Epidermal melanocyte (primary cell): ENCODE results near the gene E2F1.
"Not testable (repeated sequence)": the region's sequence is repeated elsewhere in the genome, so short reads cannot be mapped to it uniquely, and the experiment has no call there.

Experiments used
- DNase-seq: peaks from one replicate; pipeline ENCODE4 v3.0.0; 2011; ENCODE audit warnings: low spot score; ENCODE audit not compliant: insufficient read length

E2F1 gene

DNA sequence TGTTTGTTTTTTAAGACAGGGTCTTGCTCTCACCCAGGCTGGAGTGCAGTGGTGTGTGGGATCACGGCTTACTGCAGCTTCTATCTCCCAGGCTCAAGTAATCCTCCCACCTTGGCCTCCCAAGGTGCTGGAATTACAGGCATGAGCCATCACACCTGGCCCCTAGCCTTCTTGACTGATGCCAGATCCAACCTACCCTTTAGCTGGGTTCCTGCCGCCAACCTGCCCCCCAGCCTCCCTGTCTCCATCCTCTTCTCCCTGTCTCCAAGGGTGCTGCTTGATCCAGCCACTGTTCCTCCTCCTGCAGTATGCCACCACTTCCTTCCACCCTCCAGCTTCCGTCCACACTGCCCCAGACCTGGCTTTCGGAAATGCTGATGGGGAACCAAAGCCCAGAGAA is 27.3 kb downstream of the E2F1 start:
- no peak for DNase-seq

DNA sequence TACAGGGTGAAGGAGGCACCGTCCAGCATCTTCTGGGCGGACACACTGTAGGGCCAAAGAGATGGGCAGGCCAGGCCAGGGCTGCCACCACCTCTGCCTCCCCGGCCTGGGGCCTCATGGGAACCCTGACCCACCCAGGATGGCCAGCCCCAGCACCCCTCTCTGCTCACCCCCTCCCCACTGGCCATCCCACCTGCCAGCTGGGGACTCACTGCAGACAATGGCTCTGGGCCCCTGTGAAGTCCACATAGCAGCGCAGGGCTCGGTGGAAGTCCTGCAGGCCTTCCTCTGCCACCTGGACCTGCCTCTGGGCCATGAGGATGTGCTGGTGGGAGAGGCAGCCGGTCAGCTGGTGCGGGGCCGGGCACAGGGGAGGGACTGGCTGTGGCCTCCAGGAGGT is 27.7 kb downstream of the E2F1 start:
- no peak for DNase-seq

DNA sequence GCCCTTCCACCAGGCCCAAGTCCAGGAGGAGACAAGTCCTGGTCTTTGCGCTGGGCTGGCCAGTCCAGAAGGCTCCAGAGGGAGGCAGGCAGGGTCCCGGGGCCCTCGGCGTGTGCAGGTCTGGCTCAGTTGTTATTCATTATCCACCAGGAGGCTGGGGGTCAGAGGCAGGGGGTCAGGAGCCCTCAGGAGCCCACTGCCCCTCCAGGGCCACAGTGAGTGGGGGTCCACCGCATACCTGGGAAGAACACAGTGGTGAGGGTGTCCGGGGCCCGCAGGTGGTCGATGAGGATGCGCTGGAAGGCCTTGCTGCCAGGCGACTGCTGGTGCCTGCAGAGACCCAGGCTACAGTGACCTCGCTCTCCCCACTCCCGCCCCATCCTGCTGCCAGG is 28.5 kb downstream of the E2F1 start:
- no peak for DNase-seq

DNA sequence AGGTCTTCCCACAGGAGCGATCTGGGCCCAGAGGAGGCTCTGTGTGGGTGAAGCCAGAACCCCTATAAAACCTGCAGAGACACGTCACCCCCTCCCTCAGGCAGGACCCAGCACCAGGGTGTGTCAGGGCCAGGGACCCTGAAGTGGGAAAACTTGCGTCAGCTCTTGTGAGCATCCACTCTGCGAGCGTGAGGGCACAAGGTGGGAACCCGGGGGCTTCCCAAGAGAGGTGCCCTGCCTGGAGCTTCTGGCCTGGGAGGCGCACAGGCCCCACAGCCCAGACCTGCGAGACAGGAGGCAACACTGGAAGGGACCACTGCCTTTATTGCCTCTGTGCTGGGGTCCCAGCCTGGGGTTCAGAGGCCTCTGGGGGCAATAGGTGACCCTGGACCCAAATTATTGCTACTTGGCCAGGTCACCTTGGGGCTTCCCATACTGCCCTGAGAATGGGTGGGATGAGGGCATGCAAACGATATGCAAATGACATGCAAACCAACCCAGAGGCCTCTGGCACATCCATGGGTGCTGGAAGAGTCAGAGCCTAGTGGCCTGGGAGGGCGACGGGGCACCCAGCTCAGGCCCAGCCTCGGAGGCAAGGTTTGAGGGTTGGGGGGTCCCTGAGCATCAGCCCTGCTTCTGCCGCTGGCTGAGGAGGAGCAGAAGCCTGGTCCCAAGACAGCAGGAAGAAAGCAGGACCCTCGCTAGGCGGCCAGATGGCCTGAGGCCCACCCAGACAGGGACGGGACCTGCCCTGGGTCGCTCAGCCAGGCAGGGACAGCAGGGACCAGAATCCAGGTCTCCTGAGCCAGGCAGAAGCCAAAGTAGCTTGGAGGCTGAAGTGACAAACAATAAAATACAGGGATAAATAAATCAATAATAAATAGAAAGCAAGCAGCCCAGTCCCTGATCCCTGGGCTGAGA is 29.1 kb downstream of the E2F1 start:
- DNase-seq = no peak

DNA sequence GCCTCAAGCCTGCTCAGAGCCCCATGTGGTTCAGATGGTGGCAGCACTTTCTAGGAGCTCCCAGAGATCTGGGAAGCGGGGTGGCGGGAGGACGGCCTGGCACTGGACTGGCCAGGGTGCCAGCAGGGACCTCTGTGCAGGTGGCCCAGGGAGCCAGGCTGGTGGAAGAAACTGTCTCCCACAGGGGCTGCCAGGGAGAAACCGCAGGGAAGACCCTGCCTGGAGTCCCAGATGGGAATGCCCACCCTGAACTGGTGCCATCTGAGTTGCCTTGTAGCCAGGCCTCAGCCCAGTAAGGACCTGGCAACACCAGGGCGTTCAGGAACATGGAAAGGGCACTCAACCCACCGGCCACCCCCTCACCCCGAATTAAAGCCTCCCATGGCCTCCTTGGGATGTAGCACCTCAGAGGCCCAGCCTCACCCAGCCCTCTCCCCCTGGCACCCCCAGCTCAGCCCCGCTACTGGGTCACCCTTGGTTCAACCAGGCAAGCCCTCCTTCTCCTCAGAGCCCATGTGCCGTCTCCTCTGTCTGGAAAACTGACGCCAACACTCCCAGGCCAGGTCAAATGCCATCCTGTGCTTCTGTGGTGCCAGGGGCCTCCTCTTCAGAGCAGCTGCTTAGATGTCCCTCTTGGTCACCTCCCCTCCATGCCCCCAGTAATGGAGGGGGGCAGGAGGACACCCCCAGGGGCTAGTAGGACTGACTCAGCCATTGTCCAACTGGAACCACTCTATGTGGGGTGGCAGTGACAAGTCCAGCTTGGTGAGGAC is 30.0 kb downstream of the E2F1 start:
- no peak for DNase-seq

DNA sequence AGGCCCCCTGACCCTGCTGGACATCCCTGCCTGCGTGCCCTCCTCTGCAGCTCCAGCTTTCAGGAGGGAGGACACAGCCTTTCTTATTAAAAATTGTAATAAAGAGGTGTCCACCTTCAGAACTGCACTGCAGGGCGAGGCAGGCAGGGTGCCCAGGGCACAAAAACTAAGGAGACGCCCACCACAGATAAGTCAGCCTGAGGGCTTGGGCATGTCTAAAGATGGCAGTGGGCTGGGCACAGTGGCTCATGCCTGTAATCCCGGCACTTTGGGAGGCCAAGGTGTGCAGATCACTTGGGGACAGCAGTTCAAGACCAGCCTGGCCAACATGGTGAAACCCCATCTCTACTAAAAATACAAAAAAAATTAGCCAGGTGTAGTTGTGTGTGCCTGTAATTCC is 31.0 kb downstream of the E2F1 start:
- DNase-seq = no peak

DNA sequence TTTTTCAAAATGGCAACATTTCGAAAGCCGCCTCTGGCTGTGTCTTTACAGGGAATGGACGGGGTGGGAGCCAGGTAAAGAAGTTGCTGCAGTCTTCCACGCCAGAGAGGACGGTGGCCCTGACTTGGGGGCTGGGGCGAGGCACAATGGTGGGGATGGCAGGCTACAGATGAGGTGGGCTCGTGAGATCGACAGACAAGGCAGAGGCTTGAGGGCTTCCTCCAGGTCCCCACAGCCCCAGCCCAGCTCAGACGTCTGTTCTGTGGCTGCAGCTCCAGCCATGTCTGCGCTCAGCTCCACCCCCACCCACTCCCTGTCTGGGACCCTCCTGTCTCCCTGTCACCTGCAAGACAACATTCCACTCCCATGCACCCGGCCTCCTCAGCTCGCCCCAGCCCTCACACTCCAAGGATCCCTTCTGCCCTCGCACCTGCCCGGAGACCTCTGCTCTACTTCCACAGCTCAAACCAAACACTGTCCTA is 31.5 kb downstream of the E2F1 start:
- DNase-seq = no peak

DNA sequence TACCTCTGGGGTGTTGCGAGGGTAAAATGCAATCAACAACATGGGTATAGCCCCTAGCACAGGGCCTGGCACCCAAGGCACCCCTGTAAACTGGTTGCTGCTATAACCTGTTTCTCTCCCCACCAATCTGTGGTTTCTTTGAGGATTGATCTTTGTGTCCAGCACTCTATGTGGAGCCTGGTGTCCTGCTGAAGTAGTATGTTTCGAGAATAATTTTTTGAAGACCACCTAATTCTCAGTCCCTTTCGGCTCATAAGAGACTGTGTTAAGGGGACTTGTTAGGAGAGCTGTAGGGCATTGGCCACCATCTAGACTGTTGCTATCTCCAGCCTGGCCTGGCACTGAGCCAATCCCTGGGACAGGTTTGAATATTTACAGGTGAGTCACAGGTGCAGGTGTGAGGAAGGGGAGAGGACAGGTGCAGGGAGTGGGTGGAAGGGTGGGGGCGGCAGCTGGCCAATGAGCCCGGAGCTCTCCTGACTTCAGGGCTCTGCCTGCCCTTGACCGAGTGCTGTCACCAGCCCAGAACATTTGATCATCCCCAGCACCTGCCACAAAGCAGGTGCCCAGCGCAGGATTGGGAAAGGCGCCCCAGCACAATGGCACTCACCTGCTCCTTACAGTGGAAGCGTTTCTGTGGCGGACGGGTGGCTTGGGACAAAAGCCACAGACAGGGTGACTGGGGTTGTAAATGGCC is 32.1 kb downstream of the E2F1 start:
- no peak for DNase-seq

DNA sequence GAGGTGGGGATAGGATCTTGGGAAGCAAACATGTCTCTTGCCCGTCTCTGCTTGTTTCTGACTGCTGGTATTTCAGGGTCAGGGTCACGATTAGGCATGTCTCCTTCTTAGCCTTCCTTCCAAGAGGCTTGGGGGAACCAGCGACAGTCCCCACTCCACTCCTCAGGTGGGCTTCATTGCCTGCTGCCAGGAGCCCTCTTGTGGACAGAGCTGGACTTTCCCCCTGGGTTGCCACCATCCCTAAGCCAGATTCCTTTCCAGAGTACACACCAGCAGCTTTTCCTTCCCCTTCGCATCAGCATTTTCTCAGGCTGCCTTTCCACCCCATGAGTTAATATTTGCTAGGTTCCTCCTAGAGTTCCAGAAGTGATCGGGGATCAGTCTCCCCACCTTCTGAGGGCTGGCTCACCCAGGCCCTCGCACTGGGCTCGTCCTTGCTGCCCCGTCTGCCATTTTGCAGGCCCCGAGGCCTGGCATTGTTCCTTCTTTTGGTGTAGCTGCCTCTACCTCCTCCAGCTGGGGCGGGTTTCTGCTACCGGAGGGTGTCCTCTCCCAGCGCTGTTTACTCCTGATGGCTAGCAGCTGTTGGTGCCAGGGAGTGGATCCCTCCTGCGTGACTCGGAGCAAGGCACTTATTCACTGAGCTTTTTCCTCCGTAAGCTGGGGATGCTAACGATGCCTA is 32.8 kb downstream of the E2F1 start:
- DNase-seq = peak; percentile 86

DNA sequence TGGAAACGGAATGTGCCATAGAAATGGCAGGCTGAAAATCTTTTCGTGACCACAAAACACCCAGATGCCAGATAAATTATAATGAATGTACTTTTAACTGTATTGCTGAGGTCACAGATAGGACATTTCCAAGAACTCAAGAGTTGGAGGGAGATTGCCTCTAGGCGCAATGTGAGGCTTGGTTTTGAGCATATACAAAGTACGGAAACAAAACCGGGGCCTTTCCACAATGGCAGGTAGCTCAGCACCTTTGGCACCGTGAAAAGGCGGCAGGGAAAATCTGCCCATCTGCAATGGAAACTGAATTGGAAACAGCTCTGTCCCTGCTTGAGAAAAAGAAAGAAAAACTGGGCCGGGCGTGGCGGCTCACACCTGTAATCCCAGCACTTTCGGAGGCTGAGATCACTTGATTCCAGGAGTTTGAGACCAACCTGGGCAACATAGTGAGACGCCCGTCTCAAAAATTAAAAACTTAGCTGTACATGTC is 34.6 kb downstream of the E2F1 start:
- DNase-seq = no peak

DNA sequence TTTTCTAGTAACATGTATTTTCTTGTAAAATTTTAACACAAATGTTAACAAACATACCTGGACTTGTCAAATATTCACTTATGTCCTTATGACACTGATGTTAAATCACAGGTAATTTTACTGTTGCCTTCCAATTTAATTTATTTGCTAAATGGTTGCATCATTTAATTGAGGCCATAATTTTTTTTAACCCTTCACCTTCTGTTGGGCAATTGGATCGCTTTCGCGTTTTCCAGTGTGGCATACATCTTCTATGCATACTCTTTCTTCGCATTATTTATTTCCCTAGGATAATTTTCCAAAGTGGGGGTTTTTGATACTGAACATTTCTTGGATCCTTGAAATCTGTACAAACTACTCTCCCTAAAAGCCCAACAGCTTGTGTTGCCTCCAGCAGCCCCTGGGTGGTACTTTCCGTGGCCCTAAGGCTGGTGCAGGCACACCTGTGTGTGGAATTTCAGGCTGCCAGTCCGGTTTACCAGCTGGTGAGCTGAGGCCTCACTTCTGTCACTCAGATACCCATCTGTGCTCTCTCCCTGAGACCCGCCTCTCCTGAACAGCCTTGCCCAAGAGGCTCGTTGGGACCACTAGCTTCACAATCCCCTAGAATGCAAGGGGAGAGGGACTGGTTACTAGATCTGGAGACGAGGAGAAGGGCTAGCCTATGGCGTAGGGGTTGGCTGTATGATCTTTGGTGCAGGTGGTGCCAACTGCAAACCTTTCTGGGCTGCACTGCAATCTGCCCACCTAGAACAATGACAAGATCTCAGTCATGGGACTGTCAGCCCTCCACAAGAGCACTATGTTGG is 35.2 kb downstream of the E2F1 start:
- no peak for DNase-seq

DNA sequence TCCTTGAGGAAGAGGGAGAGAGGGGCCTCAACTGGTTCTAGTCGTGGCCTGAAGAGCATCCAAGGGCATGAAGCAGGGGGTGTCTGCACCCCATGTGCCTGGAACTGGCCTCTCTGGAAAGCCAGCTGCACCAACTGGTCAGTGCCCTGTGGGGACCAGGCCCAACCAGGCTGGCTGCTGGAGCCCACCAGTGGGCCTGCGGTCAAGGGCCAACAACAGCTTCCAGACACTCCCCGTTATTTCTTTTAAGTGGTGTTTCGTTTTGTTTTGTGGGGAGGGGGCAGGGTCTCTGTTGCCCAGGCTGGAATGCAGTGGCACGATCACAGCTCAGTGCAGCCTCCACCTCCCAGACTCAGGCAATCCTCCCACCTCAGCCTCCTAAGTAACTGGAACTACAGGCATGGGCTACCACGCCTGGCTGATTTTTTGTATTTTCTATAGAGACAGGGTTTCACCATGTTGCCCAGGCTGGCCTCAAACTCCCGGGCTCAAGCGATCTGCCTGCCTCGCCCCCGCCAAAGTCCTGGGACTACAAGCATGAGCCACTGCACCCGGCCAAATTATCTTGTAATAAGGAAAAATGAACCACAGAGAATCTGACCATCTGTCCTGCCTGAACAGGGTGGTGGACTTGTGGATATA is 36.0 kb downstream of the E2F1 start:
- no peak for DNase-seq

DNA sequence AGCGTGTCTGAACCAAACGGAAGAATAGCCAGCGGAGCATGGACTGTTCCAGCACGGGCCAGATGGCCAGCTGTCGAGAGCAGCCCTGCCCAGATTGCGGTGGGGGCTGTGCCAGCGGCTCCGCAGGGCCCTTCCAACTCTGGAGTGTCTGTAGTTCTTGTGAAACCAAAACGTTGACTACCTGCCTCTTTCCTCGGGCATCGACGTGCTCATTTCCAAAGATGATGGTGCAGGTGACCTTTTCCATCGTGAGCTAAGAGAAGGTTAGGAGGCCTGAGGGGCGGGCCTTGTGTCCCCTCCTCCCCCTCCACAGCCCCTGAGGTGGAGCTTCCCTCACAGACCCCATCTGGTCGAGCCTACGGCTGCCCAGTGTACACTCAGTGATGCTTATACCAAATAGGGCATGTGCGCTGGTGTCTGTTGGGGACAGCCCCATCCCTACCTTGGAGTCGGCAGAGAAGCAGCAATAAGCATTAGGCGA is 36.9 kb downstream of the E2F1 start:
- no peak for DNase-seq

DNA sequence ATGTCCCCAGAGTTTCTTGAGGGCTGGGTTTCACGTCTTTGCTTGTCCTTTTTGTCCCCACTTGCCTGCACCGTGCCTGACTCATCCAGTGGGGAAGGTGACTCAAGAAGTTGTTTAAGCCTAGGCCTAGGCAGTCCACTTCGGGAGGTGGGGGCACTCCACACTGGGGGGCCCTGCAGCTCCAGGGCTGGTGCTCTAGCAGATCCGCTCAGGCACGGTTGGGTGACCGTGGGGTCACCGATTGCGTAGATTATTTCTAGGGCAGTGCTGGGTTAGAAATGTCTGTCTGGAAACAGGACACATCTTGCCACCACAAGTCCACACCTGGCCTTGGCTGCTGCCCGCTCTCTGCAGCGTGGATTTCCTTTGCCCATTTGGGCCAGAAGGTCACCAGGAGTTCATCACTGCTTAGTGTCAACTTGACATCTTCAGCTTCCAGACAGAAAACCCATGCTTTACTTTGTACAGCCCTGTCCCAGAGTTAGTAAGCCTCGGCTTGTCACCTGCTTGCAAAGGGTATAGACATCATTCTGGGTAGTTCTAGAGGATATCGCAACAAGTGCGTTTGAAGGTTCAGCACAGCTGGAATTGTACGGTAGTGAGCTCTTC is 37.7 kb downstream of the E2F1 start:
- no peak for DNase-seq

DNA sequence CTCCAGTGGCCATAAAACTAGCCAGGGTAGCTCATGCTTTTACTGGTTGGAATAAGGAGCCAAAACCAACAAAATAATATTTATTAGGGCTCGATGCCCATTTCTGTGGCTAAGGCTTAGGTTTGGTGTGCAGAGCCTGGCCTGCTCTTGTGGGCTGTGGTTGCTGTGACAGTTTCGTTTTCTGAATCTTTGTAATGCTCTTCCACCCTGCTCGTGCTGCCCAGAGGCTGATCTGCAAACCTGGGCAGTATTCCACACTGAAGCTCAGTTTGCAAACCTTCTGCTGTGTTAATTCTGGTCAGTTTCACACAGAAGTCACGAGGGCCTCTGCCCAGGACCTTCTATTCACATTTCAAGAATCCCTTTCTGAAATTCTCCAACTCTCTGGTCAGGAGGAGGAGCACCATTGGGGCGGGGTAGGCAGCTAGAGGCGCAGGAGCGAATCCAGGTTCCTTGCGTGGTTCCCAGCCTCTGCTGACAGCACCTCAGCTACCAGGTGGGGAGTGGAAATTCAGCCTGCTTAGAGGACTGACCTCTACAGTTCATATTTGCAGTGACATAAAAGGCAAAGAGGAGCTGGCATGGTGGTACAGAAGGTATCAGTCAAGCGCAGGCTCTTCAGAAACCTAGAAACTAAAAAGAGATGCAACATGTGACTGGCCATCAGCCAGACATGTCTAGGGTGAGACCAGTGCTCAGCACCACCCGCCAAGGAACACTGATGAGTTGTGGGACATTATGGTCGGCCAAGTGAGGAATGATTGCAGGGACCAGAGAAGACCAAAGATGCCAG is 38.4 kb downstream of the E2F1 start:
- no peak for DNase-seq

DNA sequence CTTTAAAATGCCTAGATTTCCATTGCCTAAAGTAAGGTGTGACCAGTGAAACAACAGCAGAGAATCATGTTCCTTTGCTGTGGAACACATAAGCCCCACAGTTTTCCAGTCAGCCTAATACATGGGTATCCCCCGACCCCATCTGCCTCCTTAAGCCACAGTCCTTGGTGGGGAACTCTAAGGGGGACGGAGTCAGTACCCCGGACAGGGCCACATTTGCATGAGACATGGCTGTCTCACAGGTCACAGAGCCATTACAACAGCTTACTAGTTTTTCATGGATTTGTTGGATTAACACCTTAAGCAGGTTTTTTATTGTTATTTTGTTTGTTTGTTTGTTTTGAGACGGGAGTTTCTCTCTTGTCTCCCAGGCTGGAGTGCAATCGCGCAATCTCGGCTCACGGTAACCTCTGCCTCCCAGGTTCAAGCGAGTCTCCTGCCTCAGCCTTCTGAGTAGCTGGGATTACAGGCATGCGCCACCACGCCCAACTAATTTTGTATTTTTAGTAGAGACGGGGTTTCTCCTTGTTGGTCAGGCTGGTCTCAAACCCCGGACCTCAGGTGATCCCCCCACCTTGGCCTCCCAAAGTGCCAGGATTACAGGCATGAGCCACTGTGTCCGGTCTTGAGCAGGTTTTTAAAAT is 39.1 kb downstream of the E2F1 start:
- not testable (repeated sequence) for DNase-seq

DNA sequence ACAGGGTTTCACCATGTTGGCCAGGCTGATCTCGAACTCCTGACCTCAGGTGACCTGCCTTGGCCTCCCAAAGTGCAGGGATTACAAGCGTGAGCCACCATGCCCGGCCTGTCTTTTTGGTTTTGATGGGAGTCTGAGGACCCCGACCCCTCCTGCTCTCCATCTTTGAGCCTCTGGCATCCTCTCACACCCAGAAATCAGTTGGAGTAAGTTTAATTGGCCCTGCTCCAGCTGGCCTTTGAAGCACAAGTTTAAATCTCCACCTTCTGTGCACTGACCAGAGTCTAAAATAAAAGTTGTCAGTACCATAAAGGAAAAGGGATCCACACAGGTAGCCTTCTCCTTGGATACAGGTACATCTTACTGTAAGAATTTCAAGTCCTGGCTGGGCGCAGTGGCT is 40.0 kb downstream of the E2F1 start:
- no peak for DNase-seq

DNA sequence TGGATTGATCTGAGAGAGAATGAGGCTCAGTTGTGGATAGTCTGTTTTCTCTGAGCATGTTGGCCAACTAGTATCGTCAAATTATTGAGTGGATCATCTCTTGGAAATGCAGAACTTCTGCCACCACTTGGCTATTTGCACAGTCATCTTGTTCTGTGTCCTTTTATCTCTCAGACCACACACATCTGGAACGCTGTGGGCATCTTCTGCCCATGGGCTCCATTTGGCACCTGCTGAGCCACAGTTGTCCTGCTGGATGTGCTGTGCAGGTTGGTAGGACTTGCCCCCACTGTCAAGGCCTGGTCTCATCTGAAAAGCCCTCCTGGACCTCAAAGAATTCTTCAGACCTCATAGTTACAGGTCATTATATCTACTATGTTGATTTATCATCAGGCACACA is 40.8 kb downstream of the E2F1 start:
- no peak for DNase-seq
